OCI-LY1 (cell line): ENCODE data around the gene HOXC13.

Experiments used
- H2AFZ ChIP-seq: fragments of 200-600 bp; sonication (generic), shearing (Covaris generic); 2 replicates; pipeline ENCODE4 v1.6.0; 2014; ENCODE audit warnings: antibody characterized with exemption, mild to moderate bottlenecking, low read length
- H3F3A ChIP-seq: fragments of 200-600 bp; sonication (generic), shearing (Covaris generic); 2 replicates; pipeline ENCODE4 v1.6.0; 2014; ENCODE audit warnings: mild to moderate bottlenecking, antibody characterized with exemption, low read length, moderate library complexity; ENCODE audit not compliant: insufficient read depth
- H3K27ac ChIP-seq: fragments of 200-600 bp; sonication (generic); 2 replicates; pipeline ENCODE4 v1.5.1; 2014; ENCODE audit warnings: low read length, mixed run types, mild to moderate bottlenecking, low read depth; ENCODE audit not compliant: poor library complexity, severe bottlenecking
- H3K27me3 ChIP-seq: fragments of 200-600 bp; sonication (generic); 2 replicates; pipeline ENCODE4 v1.6.0; 2014; ENCODE audit warnings: antibody characterized with exemption, mild to moderate bottlenecking, low read length, moderate library complexity; ENCODE audit not compliant: insufficient read depth
- H3K36me3 ChIP-seq: fragments of 200-600 bp; sonication (generic); 2 replicates; pipeline ENCODE4 v1.6.1; 2014; ENCODE audit warnings: mild to moderate bottlenecking, antibody characterized with exemption, low read length, moderate library complexity, mixed read lengths; ENCODE audit not compliant: insufficient read depth
- H3K4me1 ChIP-seq: fragments of 200-600 bp; sonication (generic); 2 replicates; pipeline ENCODE4 v1.5.1; 2014; ENCODE audit warnings: mild to moderate bottlenecking, low read length, moderate library complexity; ENCODE audit not compliant: insufficient read depth, severe bottlenecking
- H3K4me2 ChIP-seq: fragments of 200-600 bp; sonication (generic), shearing (Covaris generic); 2 replicates; pipeline ENCODE4 v1.6.1; 2014; ENCODE audit warnings: low read length
- H3K4me3 ChIP-seq: fragments of 200-600 bp; sonication (generic); 2 replicates; pipeline ENCODE4 v1.5.1; 2014; ENCODE audit warnings: low read length, low read depth, mild to moderate bottlenecking, mixed read lengths; ENCODE audit not compliant: poor library complexity, severe bottlenecking
- H3K79me2 ChIP-seq: fragments of 200-600 bp; shearing (Covaris generic); 2 replicates; pipeline ENCODE4 v1.6.1; 2016; ENCODE audit warnings: mixed run types, low read length, mixed read lengths; ENCODE audit not compliant: insufficient read depth
- H3K9ac ChIP-seq: fragments of 200-600 bp; sonication (generic), shearing (Covaris generic); 2 replicates; pipeline ENCODE4 v1.6.1; 2014; ENCODE audit warnings: mild to moderate bottlenecking, low read length, mixed read lengths
- H3K9me2 ChIP-seq: fragments of 200-600 bp; sonication (generic), shearing (Covaris generic); 2 replicates; pipeline ENCODE4 v1.6.1; 2014; ENCODE audit warnings: low read depth, mild to moderate bottlenecking, low read length, mixed read lengths
- H3K9me3 ChIP-seq: fragments of 200-600 bp; shearing (Covaris generic); 2 replicates; pipeline ENCODE4 v1.6.1; 2014; ENCODE audit warnings: low read length, mixed read lengths
- H4K20me1 ChIP-seq: fragments of 200-600 bp; sonication (generic), shearing (Covaris generic); 2 replicates; pipeline ENCODE4 v1.6.0; 2016; ENCODE audit warnings: mild to moderate bottlenecking, low read length; ENCODE audit not compliant: insufficient read depth
- EZH2 ChIP-seq: fragments of 200-600 bp; sonication (generic), shearing (Covaris generic); IDR thresholded peaks from 2 replicates; pipeline ENCODE4 v1.8.0; 2017; ENCODE audit warnings: borderline replicate concordance, mixed run types, mild to moderate bottlenecking, antibody characterized with exemption, low read length, moderate library complexity, mixed read lengths
- TF ChIP-seq, protein P1 (sequence below): fragments of 200-600 bp; sonication (generic), shearing (Covaris generic); IDR thresholded peaks from 2 replicates; pipeline ENCODE4 v1.5.1; 2017; ENCODE audit warnings: mild to moderate bottlenecking, antibody characterized with exemption, low read length, moderate library complexity, mixed read lengths

Gene HOXC13

GRCh38 chr12:53966085-53966384 lies 27.4 kb downstream of the HOXC13 start:
- Histone ChIP-seq H3K9me3 (no peaks in the 10 kb centered on the region), H3K4me3 (no peak overlapping the region), H3K27ac (no peak overlapping the region), H3F3A (no peaks in the 10 kb centered on the region), H3K79me2 (no peaks in the 10 kb centered on the region), H4K20me1 (no peaks in the 10 kb centered on the region), H3K36me3 (no peaks in the 10 kb centered on the region), H3K9me2 (no peaks in the 10 kb centered on the region), H3K27me3 (peaks cover 7% of the 10 kb centered on the region; the same call in 1 of the 2 replicates), H2AFZ (no peak overlapping the region), H3K4me2 (no peak overlapping the region), H3K4me1 (no peaks in the 10 kb centered on the region), H3K9ac (no peak overlapping the region)
- TF ChIP-seq, protein P1, sequence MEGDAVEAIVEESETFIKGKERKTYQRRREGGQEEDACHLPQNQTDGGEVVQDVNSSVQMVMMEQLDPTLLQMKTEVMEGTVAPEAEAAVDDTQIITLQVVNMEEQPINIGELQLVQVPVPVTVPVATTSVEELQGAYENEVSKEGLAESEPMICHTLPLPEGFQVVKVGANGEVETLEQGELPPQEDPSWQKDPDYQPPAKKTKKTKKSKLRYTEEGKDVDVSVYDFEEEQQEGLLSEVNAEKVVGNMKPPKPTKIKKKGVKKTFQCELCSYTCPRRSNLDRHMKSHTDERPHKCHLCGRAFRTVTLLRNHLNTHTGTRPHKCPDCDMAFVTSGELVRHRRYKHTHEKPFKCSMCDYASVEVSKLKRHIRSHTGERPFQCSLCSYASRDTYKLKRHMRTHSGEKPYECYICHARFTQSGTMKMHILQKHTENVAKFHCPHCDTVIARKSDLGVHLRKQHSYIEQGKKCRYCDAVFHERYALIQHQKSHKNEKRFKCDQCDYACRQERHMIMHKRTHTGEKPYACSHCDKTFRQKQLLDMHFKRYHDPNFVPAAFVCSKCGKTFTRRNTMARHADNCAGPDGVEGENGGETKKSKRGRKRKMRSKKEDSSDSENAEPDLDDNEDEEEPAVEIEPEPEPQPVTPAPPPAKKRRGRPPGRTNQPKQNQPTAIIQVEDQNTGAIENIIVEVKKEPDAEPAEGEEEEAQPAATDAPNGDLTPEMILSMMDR: no peak
- no peak for TF ChIP-seq EZH2

DNA sequence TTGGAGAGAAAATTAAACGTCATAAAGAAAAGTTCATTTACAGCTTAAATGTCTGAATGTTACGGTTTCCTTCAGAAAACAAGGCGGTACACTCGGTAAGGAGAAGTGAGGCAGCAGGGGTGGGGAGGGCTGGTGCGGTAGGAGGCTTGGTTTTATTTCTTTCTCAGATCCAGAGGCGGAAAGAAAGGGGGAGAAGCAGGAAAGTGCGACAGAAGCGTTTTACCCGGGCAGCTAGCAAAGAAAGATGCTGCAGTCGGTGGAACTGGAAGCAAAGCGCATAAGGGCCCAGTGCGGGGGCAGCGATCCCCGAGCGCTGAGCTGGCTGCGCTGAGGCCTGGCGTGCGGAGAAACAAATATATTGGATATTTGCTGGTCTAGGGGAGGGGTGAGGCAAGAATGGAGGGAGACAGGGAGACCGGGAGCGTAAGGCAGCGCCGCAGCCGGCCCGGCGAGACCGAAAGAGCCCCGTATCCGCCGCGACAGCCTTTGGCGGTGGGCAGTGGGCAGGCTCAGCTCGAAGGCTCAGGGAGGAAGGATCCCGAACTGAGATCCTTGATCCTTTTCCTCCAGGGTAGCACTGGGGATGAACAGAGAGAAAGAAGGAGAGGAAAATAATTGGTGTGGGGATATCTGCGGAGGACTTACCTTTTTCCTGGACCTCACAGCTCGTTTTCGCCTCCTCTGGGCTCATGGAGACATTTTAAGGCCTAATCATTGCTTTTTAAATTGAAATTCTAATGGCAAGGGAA lies 27.9 kb downstream of the HOXC13 start:
- Histone ChIP-seq H3K9me2 (no peaks in the 10 kb centered on the region), H3K79me2 (no peaks in the 10 kb centered on the region), H3K9me3 (no peaks in the 10 kb centered on the region), H3K27me3 (peaks cover 7% of the 10 kb centered on the region; the same call in 1 of the 2 replicates), H3K4me3 (no peak overlapping the region), H3K36me3 (no peaks in the 10 kb centered on the region), H4K20me1 (no peaks in the 10 kb centered on the region), H3F3A (no peaks in the 10 kb centered on the region), H3K4me2 (no peak overlapping the region), H3K4me1 (no peaks in the 10 kb centered on the region), H2AFZ (no peak overlapping the region), H3K27ac (no peak overlapping the region), H3K9ac (no peak overlapping the region)
- TF ChIP-seq EZH2: no peak
- TF ChIP-seq, protein P1: no peak

GRCh38 chr12:53967421-53967925 lies 28.8 kb downstream of the HOXC13 start:
- no peaks in the 10 kb centered on the region for H3K36me3 ChIP-seq
- H4K20me1 ChIP-seq: no peaks in the 10 kb centered on the region
- H2AFZ ChIP-seq: no peak overlapping the region
- H3K79me2 ChIP-seq: no peaks in the 10 kb centered on the region
- H3K9me2 ChIP-seq: no peaks in the 10 kb centered on the region
- no peak overlapping the region for H3K4me3 ChIP-seq
- no peaks in the 10 kb centered on the region for H3K4me1 ChIP-seq
- H3K27me3 ChIP-seq: peaks cover 7% of the 10 kb centered on the region; the same call in 1 of the 2 replicates
- no peaks in the 10 kb centered on the region for H3F3A ChIP-seq
- H3K9me3 ChIP-seq: no peaks in the 10 kb centered on the region
- no peak overlapping the region for H3K4me2 ChIP-seq
- H3K9ac ChIP-seq: no peak overlapping the region
- TF ChIP-seq EZH2: no peak
- TF ChIP-seq, protein P1: no peak
- H3K27ac ChIP-seq: no peak overlapping the region
